Uterus (tissue), 4 donors: ENCODE measurements around the gene CXorf58. TPM values are rescaled to one million over a fixed set of nuclear protein-coding genes. Genes with fewer than 3 reads are reported as not detected.

Source experiments
- DNase-seq, 2 donors: peaks; one replicate each; pipeline ENCODE4 v3.0.0-alpha.2; 2019 to 2020
- H3K27ac ChIP-seq, 2 donors: fragments of 200-600 bp; sonication (generic); 1 replicate in 1 of 2; 2 replicates in 1 of 2; pipeline ENCODE4 v1.5.1; 2016 to 2018
- H3K27me3 ChIP-seq, 2 donors: fragments of 200-600 bp; sonication (generic); one replicate each; pipeline ENCODE4 v1.5.1; 2018 to 2019; ENCODE audit warnings: control low read depth in 1 of 2
- H3K36me3 ChIP-seq, 2 donors: fragments of 200-600 bp; sonication (generic); one replicate each; pipeline ENCODE4 v1.5.1; 2019; ENCODE audit warnings: control low read depth in 1 of 2
- H3K4me1 ChIP-seq, 2 donors: fragments of 200-600 bp; sonication (generic); one replicate each; pipeline ENCODE4 v1.5.1; 2018 to 2019; ENCODE audit warnings: control low read depth in 1 of 2
- H3K4me3 ChIP-seq, 2 donors: fragments of 200-600 bp; sonication (generic); 1 replicate in 1 of 2; 2 replicates in 1 of 2; pipeline ENCODE4 v1.5.1; 2018 to 2019; ENCODE audit warnings: mild to moderate bottlenecking in 1 of 2
- H3K9me3 ChIP-seq, 2 donors: fragments of 200-600 bp; sonication (generic); one replicate each; pipeline ENCODE4 v1.5.1; 2019; ENCODE audit warnings: control low read depth in 1 of 2
- POLR2A ChIP-seq, 2 donors: fragments of 450-650 bp; IDR thresholded peaks; one replicate each; pipeline ENCODE4 v1.6.1; 2016; ENCODE audit warnings: antibody characterized with exemption in 2 of 2, mild to moderate bottlenecking in 1 of 2, moderate library complexity in 1 of 2
- intact Hi-C: fragments of 100-400 bp; cut with DNase I; formaldehyde crosslinking; loops from one replicate; pipeline ENCODE4 v1.15.1; 2023; ENCODE audit warnings: low total_unique reads
- total RNA-seq, 4 donors: library from RNA; depleted of rRNA in 3 of 4; stranded (reverse); fragments of >200 nt in 3 of 4; gene quantifications; one replicate each; pipeline versions ENCODE4 v1.1.0 to v1.2.4, GENCODE V29; 2014 to 2023
- TF ChIP-seq, protein P1 (sequence below), 4 experiments: fragments of 200-600 bp in 2 of 4; fragments of 450-650 bp in 2 of 4; sonication (generic) in 2 of 4; IDR thresholded peaks; one replicate each; pipeline ENCODE4 v1.5.1; 2016 to 2019; ENCODE audit warnings: antibody characterized with exemption in 4 of 4, mild to moderate bottlenecking in 2 of 4, moderate library complexity in 1 of 4
- donor health status: DM: yes; HTN: yes; CAD: no.

Gene CXorf58
- total RNA-seq, 4 donors from 2014 or later = 0.14 to 0.29 TPM; not detected in 2

DNA sequence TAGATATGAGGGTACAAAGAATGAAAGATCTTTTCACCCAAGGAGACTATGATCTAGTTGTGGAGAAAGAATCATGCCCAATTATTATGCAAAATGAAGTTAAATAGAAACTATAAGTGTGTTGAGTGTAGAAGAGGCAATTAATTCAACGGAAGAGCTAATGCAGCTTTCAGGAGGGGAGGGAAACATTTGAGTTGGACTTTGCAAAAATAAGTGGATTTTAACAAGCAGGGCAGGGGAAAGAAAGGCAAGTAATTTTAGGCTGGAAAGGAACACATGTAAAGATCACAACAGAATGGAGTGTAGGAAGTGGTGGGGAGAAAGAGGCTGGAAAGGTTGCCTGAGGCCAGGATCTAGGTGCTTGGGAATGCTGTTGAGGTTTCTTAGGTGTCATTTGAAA lies 75.1 kb downstream of the CXorf58 start:
- Histone ChIP-seq H3K27me3 (peaks cover 0 to 8% of the 10 kb centered on the region in 2 donors), H3K27ac (no peak overlapping the region), H3K9me3 (no peaks in the 10 kb centered on the region), H3K36me3 (no peaks in the 10 kb centered on the region), H3K4me1 (no peaks in the 10 kb centered on the region), H3K4me3 (no peak overlapping the region)
- DNase-seq = no peak
- TF ChIP-seq, protein P1, sequence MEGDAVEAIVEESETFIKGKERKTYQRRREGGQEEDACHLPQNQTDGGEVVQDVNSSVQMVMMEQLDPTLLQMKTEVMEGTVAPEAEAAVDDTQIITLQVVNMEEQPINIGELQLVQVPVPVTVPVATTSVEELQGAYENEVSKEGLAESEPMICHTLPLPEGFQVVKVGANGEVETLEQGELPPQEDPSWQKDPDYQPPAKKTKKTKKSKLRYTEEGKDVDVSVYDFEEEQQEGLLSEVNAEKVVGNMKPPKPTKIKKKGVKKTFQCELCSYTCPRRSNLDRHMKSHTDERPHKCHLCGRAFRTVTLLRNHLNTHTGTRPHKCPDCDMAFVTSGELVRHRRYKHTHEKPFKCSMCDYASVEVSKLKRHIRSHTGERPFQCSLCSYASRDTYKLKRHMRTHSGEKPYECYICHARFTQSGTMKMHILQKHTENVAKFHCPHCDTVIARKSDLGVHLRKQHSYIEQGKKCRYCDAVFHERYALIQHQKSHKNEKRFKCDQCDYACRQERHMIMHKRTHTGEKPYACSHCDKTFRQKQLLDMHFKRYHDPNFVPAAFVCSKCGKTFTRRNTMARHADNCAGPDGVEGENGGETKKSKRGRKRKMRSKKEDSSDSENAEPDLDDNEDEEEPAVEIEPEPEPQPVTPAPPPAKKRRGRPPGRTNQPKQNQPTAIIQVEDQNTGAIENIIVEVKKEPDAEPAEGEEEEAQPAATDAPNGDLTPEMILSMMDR (IDR thresholded peaks at IDR 0.05) = no peak
- no peak for TF ChIP-seq POLR2A (IDR thresholded peaks at IDR 0.05)
- intact Hi-C loops = no loop called here

Other genes with a start within 250 kb of the CXorf58 start
- 100 to 1,000 TPM in 2 of 4 donors, 10 to 100 TPM in 2; 39.7 to 151 (median 97.2) TPM for gene PRDX4, start 240.5 kb upstream of the CXorf58 start, total RNA-seq
- 10 to 100 TPM; 21.2 to 54.1 (median 44.4) TPM for gene ACOT9, start 164.7 kb upstream of the CXorf58 start, total RNA-seq
- 100 to 1,000 TPM; 116 to 358 (median 220) TPM for gene SAT1, start 124.8 kb upstream of the CXorf58 start, total RNA-seq
- gene APOO, start 68 bp upstream of the CXorf58 start, total RNA-seq = 10 to 100 TPM in 3 of 4 donors, 1 to 10 TPM in 1; 2.0 to 21.9 (median 11.2) TPM
- gene KLHL15, start 119.2 kb downstream of the CXorf58 start, total RNA-seq = 10 to 100 TPM in 3 of 4 donors, 1 to 10 TPM in 1; 8.7 to 47.1 (median 17.7) TPM
- 100 to 1,000 TPM in 2 of 4 donors, 10 to 100 TPM in 2; 86.8 to 374 (median 152) TPM for gene EIF2S3, start 146.9 kb downstream of the CXorf58 start, total RNA-seq
- 100 to 1,000 TPM in 3 of 4 donors, 10 to 100 TPM in 1; 60.6 to 211 (median 111) TPM for gene ZFX, start 241.7 kb downstream of the CXorf58 start, total RNA-seq